Heart left ventricle (tissue), 16 donors: Measurements from ENCODE around the gene CCDC3. TPM values are rescaled to one million over a fixed set of nuclear protein-coding genes. Genes with fewer than 3 reads are reported as not detected.

ENCODE experiments used
- ATAC-seq, 4 donors: fragments of 200-7000 bp; cut with Tn5 transposase; one replicate each; pipeline ENCODE4 v1.9.1; 2020 to 2022; ENCODE audit warnings: moderate library complexity in 4 of 4, mild to moderate bottlenecking in 3 of 4, moderate number of reproducible peaks in 1 of 4
- DNase-seq, 5 donors: peaks; one replicate each; pipeline ENCODE4 v3.0.0-alpha.2; 2020
- H3K27ac ChIP-seq, 12 donors: fragments of 200-600 bp; sonication (generic) in 4 of 12; one replicate each; pipeline versions ENCODE4 v1.5.0 to v1.8.0; 2016 to 2022; ENCODE audit warnings: mild to moderate bottlenecking in 2 of 12
- H3K27me3 ChIP-seq, 9 donors: fragments of 200-600 bp; sonication (generic) in 2 of 9; one replicate each; pipeline versions ENCODE4 v1.5.1 to v1.8.0; 2016 to 2022; ENCODE audit warnings: mild to moderate bottlenecking in 3 of 9
- H3K36me3 ChIP-seq, 9 donors: fragments of 200-600 bp; sonication (generic) in 2 of 9; one replicate each; pipeline versions ENCODE4 v1.5.0 to v1.8.0; 2018 to 2022; ENCODE audit warnings: mild to moderate bottlenecking in 2 of 9
- H3K4me1 ChIP-seq, 12 donors: fragments of 200-600 bp; sonication (generic) in 4 of 12; one replicate each; pipeline versions ENCODE4 v1.5.0 to v1.8.0; 2016 to 2022; ENCODE audit warnings: mild to moderate bottlenecking in 3 of 12
- H3K4me3 ChIP-seq, 12 donors: fragments of 200-600 bp; sonication (generic) in 4 of 12; one replicate each; pipeline versions ENCODE4 v1.5.0 to v1.8.0; 2017 to 2022; ENCODE audit warnings: mild to moderate bottlenecking in 9 of 12, moderate library complexity in 4 of 12
- H3K9me3 ChIP-seq, 12 donors: fragments of 200-600 bp; sonication (generic) in 4 of 12; one replicate each; pipeline versions ENCODE4 v1.5.0 to v1.8.0; 2016 to 2022; ENCODE audit warnings: mild to moderate bottlenecking in 1 of 12
- CTCF ChIP-seq, 12 donors: fragments of 200-600 bp; sonication (generic) in 4 of 12; IDR thresholded peaks; one replicate each; pipeline versions ENCODE4 v1.5.0 to v1.8.0; 2018 to 2022; ENCODE audit warnings: antibody characterized with exemption in 12 of 12, mild to moderate bottlenecking in 5 of 12
- POLR2A ChIP-seq, 2 donors: fragments of 450-650 bp; IDR thresholded peaks; one replicate each; pipeline ENCODE4 v1.6.1; 2017; ENCODE audit warnings: antibody characterized with exemption in 2 of 2, mild to moderate bottlenecking in 2 of 2, moderate library complexity in 2 of 2
- WGBS, 4 donors: extraction: QIAGEN DNeasy Blood & Tissue Kit in 2 of 4; methylation state at CpG; one replicate each; pipeline versions ENCODE4 v1.1.5 to v1.1.7; 2013 to 2018; 5-methylcytosine and 5-hydroxymethylcytosine counted together
- intact Hi-C, 10 donors: fragments of 100-400 bp; cut with DNase I; formaldehyde crosslinking; loops; one replicate each; pipeline versions ENCODE4 v1.11.1 to v1.14.2; 2022
- polyA plus RNA-seq, 2 donors: library from polyadenylated mRNA; stranded (reverse); fragments of 200-250 nt; gene quantifications; one replicate each; pipeline ENCODE4 v1.2.3, GENCODE V29; 2013
- total RNA-seq, 9 donors: library from RNA; depleted of rRNA in 2 of 9; stranded (reverse); fragments of >200 nt in 2 of 9; fragmentation: NEBNext Ultra II Directional in 3 of 9; extraction: Animal tissue kit (Norgen Biotek cat#: 25700) in 3 of 9; gene quantifications; one replicate each; pipeline versions ENCODE4 v1.1.0 to v1.2.4, GENCODE V29; 2016 to 2023
- donor health status: ischemic (EF 13 %, LVEDD 7.1; RV severe dilation, severe dysfunction).
- donor health status: healthy with polysubstance abuse.
- donor health status: DM: no; HTN: yes; CAD: no.
- donor health status: DM: no; HTN: no; CAD: no.
- donor health status: ischemic (EF 25% LVEDD 6.9; RV normal size, moderate dysfunction).
- donor health status: ischemic (EF 25% LVEDD 5.7; RV mildly dilated, moderate dysfunction).
- donor health status: healthy.
- donor health status: DM: yes; HTN: yes; CAD: no.
- donor health status: ischemic (EF 35%, LVEDD 5.7; RV mildly dilated, moderate dysfunction).
- donor health status: nonischemic (EF 11% LVEDD 7.7; RV severe dilation, severe dysfunction).
- donor health status: DM: yes; HTN: yes; CAD: no.
- donor health status: PGD.
- donor health status: ischemic (EF 29% LVEDD 5.4; RV normal size, mild dysfunction).
- donor health status: nonischemic (EF 23%, LVEDD 6.1; RV moderate dilation, normal function).

The CCDC3 gene
- total and polyA plus RNA-seq, 11 donors: 1.6 to 15.4 (median 5.5) TPM

- no peak for ATAC-seq
Measured at GRCh38 chr10:12877150-12877549, 124.4 kb downstream of the CCDC3 start.

GRCh38 chr10:12876266-12876665, 125.2 kb downstream of the CCDC3 start:
- 83 to 97% (median 89%) methylated on average over 4 to 5 of the region's 5 CpGs for WGBS, 4 donors
- Histone ChIP-seq H3K36me3 (no peaks in the 10 kb centered on the region), H3K4me1 (peaks cover 0 to 17% (median 0%) of the 10 kb centered on the region in 12 donors), H3K27me3 (peaks cover 0 to 13% (median 0%) of the 10 kb centered on the region in 9 donors), H3K9me3 (peaks cover 0 to 10% (median 0%) of the 10 kb centered on the region in 12 donors), H3K27ac (no peak overlapping the region), H3K4me3 (no peak overlapping the region)
- DNase-seq (no peak), ATAC-seq (no peak)
- intact Hi-C loops: no loop called here
- TF ChIP-seq CTCF (IDR thresholded peaks at IDR 0.05) (no peak), POLR2A (IDR thresholded peaks at IDR 0.05) (no peak)

More at GRCh38 chr10:12877150-12877549, 124.4 kb downstream of the CCDC3 start:
- TF ChIP-seq CTCF (IDR thresholded peaks at IDR 0.05) (no peak), POLR2A (IDR thresholded peaks at IDR 0.05) (no peak)
- peaks cover 0 to 10% (median 0%) of the 10 kb centered on the region in 12 donors for H3K9me3 ChIP-seq
- no peak overlapping the region for H3K4me3 ChIP-seq
- no peak for DNase-seq
- H3K27me3 ChIP-seq: peaks cover 0 to 6% (median 0%) of the 10 kb centered on the region in 9 donors
- intact Hi-C loops: no loop called here
- WGBS, 4 donors: 80 to 86% (median 83%) methylated on average over 3 of the region's 3 CpGs
- no peaks in the 10 kb centered on the region for H3K36me3 ChIP-seq
- H3K4me1 ChIP-seq: peaks cover 0 to 18% (median 0%) of the 10 kb centered on the region in 12 donors
- no peak overlapping the region for H3K27ac ChIP-seq

GRCh38 chr10:12875100-12875499, 126.4 kb downstream of the CCDC3 start:
- H3K27me3 ChIP-seq: peaks cover 0 to 13% (median 0%) of the 10 kb centered on the region in 9 donors
- intact Hi-C loops: no loop called here
- no peak for ATAC-seq
- no peak for DNase-seq
- WGBS, 4 donors: 57 to 71% (median 66%) methylated on average over 5 of the region's 5 CpGs
- H3K4me3 ChIP-seq: no peak overlapping the region
- no peak overlapping the region for H3K27ac ChIP-seq
- peaks cover 0 to 8% (median 0%) of the 10 kb centered on the region in 12 donors for H3K9me3 ChIP-seq
- no peaks in the 10 kb centered on the region for H3K36me3 ChIP-seq
- TF ChIP-seq POLR2A (IDR thresholded peaks at IDR 0.05) (no peak), CTCF (IDR thresholded peaks at IDR 0.05) (no peak)
- H3K4me1 ChIP-seq: peaks cover 0 to 12% (median 0%) of the 10 kb centered on the region in 12 donors

- intact Hi-C loops: no loop called here
- Histone ChIP-seq H3K27me3 (peaks cover 0 to 13% (median 0%) of the 10 kb centered on the region in 9 donors), H3K4me3 (no peak overlapping the region), H3K27ac (no peak overlapping the region), H3K9me3 (peaks cover 0 to 2% (median 0%) of the 10 kb centered on the region in 12 donors), H3K4me1 (peaks cover 0 to 12% (median 0%) of the 10 kb centered on the region in 12 donors), H3K36me3 (no peaks in the 10 kb centered on the region)
- no peak for ATAC-seq
- no peak for TF ChIP-seq CTCF (IDR thresholded peaks at IDR 0.05)
- TF ChIP-seq POLR2A (IDR thresholded peaks at IDR 0.05): no peak
- 90 to 91% (median 90%) methylated on average over 6 of the region's 6 CpGs for WGBS, 4 donors
- no peak for DNase-seq
Measured at GRCh38 chr10:12874501-12874900, 127.0 kb downstream of the CCDC3 start.
